ENCODE results near the gene EP300. TPM values are rescaled to one million over a fixed set of nuclear protein-coding genes. Genes with fewer than 3 reads are reported as not detected.
"Not testable (repeated sequence)": the region's sequence is repeated elsewhere in the genome, so short reads cannot be mapped to it uniquely, and the experiment has no call there.

EP300 gene
- total RNA-seq, 2 donors from 2014 or later: 168 to 174 TPM

- H3K27me3 Mint-ChIP-seq: not testable (repeated sequence)
Observed at GRCh38 chr22:41067968-41068367, 24.4 kb upstream of the EP300 start.

DNA sequence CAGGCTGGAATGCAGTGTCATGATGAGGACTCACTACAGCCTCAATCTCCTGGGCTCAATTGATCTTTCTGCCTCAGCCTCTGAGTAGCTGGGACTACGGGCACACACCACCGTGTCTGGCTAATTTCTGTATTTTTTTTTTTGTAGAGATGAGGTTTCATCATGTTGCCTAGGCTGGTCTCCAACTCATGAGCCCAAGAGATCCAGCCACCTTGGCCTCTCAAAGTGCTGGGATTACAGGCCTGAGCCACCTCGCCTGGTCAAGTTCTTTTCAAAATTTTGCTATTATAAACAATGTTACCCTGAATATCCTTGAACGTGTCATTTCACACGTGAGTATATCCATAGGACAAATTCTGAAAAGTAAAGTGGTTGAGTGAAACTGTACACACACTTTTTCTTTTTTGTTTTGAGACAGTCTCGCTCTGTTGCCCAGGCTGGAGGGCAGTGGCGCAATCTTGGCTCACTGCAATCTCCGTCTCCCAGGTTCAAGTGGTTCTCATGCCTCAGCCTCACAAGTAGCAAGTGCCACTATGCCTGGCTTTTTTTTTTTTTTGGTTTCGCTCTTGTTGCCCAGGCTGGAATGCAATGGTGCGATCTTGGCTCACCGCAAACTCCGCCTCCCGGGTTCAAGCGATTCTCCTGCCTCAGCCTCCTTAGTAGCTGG, 21.6 kb upstream of the EP300 start:
- H3K27me3 Mint-ChIP-seq: no peaks in the 10 kb centered on the region
- H3K4me1 Mint-ChIP-seq: peaks cover 6% of the 10 kb centered on the region
- no peak overlapping the region for H3K4me3 Mint-ChIP-seq
- ATAC-seq: no peak
- no peaks in the 10 kb centered on the region for H3K36me3 Mint-ChIP-seq (ENCODE audit: low read depth)
- H3K27ac Mint-ChIP-seq: no peak overlapping the region
- H3K9me3 ChIP-seq (ENCODE audit: control insufficient read depth, low read length, poor library complexity, severe bottlenecking): no peaks in the 10 kb centered on the region
- DNase-seq: no peak

More at GRCh38 chr22:41067968-41068367, 24.4 kb upstream of the EP300 start:
- not testable (repeated sequence) for DNase-seq; H3K4me3 Mint-ChIP-seq; ATAC-seq; H3K9me3 ChIP-seq (ENCODE audit: control insufficient read depth, low read length, poor library complexity, severe bottlenecking); H3K36me3 Mint-ChIP-seq (ENCODE audit: low read depth); H3K4me1 Mint-ChIP-seq
- H3K27ac Mint-ChIP-seq: peak overlapping the region; percentile 92

GRCh38 chr22:41074061-41074460, 18.3 kb upstream of the EP300 start:
- no peak for ATAC-seq
- DNase-seq: no peak
- H3K9me3 ChIP-seq (ENCODE audit: control insufficient read depth, low read length, poor library complexity, severe bottlenecking): no peaks in the 10 kb centered on the region
- Mint-ChIP-seq H3K36me3 (ENCODE audit: low read depth) (no peaks in the 10 kb centered on the region), H3K4me3 (no peak overlapping the region), H3K4me1 (peaks cover 2% of the 10 kb centered on the region), H3K27ac (no peak overlapping the region), H3K27me3 (no peaks in the 10 kb centered on the region)

- H3K4me1 Mint-ChIP-seq: no peaks in the 10 kb centered on the region
Observed at GRCh38 chr22:41074466-41074865, 17.9 kb upstream of the EP300 start.

DNA sequence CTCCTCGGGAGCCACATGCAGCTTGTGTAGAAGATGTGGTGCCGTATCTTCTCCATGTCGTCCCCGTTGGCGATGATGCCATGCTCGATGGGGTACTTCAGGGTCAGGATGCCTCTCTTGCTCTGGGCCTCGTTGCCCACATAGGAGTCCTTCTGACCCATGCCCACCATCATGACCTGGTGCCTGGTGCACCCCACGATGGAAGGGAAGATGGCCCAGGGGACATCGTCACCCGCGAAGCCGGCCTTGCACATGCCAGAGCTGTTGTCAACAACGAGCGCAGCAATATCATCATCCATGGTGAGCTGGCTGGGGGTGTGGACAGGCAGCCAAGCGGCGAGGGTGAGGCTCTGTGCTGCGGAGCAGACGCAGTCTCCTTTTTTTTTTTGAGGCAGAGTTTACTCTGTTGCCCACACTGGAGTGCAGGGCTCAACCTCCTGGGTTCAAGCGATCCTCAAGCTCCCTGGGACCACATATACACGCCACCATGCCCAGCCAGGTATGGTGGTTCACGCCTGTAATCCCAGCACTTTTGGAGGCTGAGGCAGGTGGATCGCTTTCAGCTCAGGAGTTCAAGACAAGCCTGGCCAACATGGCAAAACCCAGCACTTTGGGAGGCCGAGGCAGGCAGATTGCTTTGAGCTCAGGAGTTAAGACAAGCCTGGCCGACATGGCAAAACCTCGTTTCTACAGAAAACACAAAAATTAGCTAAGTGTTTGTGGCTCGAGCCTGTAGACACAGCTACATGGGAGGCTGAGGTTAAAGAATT, 17.3 kb upstream of the EP300 start:
- no peak overlapping the region for H3K27ac Mint-ChIP-seq
- DNase-seq: no peak
- no peaks in the 10 kb centered on the region for H3K36me3 Mint-ChIP-seq (ENCODE audit: low read depth)
- no peaks in the 10 kb centered on the region for H3K4me1 Mint-ChIP-seq
- no peaks in the 10 kb centered on the region for H3K9me3 ChIP-seq (ENCODE audit: control insufficient read depth, low read length, poor library complexity, severe bottlenecking)
- H3K4me3 Mint-ChIP-seq: no peak overlapping the region
- H3K27me3 Mint-ChIP-seq: no peaks in the 10 kb centered on the region
- ATAC-seq: no peak

More at GRCh38 chr22:41074466-41074865, 17.9 kb upstream of the EP300 start:
- no peak for ATAC-seq
- DNase-seq: no peak
- Mint-ChIP-seq H3K27ac (no peak overlapping the region), H3K27me3 (no peaks in the 10 kb centered on the region), H3K4me3 (no peak overlapping the region), H3K36me3 (ENCODE audit: low read depth) (no peaks in the 10 kb centered on the region)
- no peaks in the 10 kb centered on the region for H3K9me3 ChIP-seq (ENCODE audit: control insufficient read depth, low read length, poor library complexity, severe bottlenecking)

DNA sequence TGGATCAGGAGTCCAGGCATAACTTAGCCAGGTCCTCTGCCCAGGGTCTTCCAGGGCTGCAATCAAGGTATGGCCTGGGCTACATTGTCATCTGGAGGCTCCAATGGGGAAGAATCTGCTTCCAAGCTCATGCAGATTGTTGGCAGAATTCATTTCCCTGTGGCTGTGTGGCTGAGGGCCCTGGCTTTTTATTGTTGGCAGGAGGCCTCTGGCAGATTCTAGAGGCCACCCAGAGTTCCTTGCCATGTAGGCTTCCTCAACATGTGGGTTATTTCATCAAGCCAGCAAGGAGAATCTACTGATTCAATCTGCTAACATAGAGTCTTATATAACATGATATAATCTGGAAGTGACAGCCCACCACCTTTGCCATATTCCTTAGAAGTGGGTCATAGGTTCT, 16.4 kb upstream of the EP300 start:
- no peaks in the 10 kb centered on the region for H3K9me3 ChIP-seq (ENCODE audit: control insufficient read depth, low read length, poor library complexity, severe bottlenecking)
- DNase-seq: no peak
- Mint-ChIP-seq H3K27me3 (no peaks in the 10 kb centered on the region), H3K36me3 (ENCODE audit: low read depth) (no peaks in the 10 kb centered on the region), H3K4me1 (no peaks in the 10 kb centered on the region), H3K4me3 (no peak overlapping the region), H3K27ac (no peak overlapping the region)
- ATAC-seq: no peak

- ATAC-seq (no peak), DNase-seq (no peak)
- no peaks in the 10 kb centered on the region for H3K9me3 ChIP-seq (ENCODE audit: control insufficient read depth, low read length, poor library complexity, severe bottlenecking)
- no peaks in the 10 kb centered on the region for H3K27me3 Mint-ChIP-seq
- H3K4me3 Mint-ChIP-seq: no peak overlapping the region
- no peak overlapping the region for H3K27ac Mint-ChIP-seq
- no peaks in the 10 kb centered on the region for H3K36me3 Mint-ChIP-seq (ENCODE audit: low read depth)
- H3K4me1 Mint-ChIP-seq: no peaks in the 10 kb centered on the region
Observed at GRCh38 chr22:41076857-41077256, 15.5 kb upstream of the EP300 start.

DNA sequence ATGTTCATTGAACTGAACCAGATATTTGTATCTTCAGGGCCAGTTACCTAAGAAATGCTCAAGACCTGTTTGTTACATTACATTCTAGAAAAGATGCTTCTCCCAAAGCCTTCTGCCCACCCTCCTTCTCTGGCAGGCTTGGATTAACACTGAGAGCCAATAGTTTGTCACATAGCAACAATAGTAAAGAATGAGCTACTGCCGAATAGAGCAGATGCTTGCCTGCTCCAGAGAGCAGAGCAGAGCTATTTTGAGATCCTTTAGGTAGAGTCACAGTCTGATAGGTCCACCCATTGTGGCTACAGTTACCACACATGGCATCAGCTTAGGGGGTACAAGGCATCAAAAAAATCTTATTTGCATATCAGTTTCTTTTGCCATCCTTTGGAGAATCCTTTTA, 13.5 kb upstream of the EP300 start:
- H3K4me3 Mint-ChIP-seq: no peak overlapping the region
- DNase-seq (no peak), ATAC-seq (peak; percentile 55)
- H3K27ac Mint-ChIP-seq: no peak overlapping the region
- H3K27me3 Mint-ChIP-seq: no peaks in the 10 kb centered on the region
- no peaks in the 10 kb centered on the region for H3K9me3 ChIP-seq (ENCODE audit: control insufficient read depth, low read length, poor library complexity, severe bottlenecking)
- no peaks in the 10 kb centered on the region for H3K36me3 Mint-ChIP-seq (ENCODE audit: low read depth)
- no peaks in the 10 kb centered on the region for H3K4me1 Mint-ChIP-seq

GRCh38 chr22:41085842-41086241, 6.5 kb upstream of the EP300 start:
- no peaks in the 10 kb centered on the region for H3K9me3 ChIP-seq (ENCODE audit: control insufficient read depth, low read length, poor library complexity, severe bottlenecking)
- H3K4me1 Mint-ChIP-seq: peaks cover 3% of the 10 kb centered on the region
- no peak overlapping the region for H3K4me3 Mint-ChIP-seq
- ATAC-seq: no peak
- H3K36me3 Mint-ChIP-seq (ENCODE audit: low read depth): no peaks in the 10 kb centered on the region
- no peaks in the 10 kb centered on the region for H3K27me3 Mint-ChIP-seq
- H3K27ac Mint-ChIP-seq: no peak overlapping the region
- DNase-seq: no peak

DNA sequence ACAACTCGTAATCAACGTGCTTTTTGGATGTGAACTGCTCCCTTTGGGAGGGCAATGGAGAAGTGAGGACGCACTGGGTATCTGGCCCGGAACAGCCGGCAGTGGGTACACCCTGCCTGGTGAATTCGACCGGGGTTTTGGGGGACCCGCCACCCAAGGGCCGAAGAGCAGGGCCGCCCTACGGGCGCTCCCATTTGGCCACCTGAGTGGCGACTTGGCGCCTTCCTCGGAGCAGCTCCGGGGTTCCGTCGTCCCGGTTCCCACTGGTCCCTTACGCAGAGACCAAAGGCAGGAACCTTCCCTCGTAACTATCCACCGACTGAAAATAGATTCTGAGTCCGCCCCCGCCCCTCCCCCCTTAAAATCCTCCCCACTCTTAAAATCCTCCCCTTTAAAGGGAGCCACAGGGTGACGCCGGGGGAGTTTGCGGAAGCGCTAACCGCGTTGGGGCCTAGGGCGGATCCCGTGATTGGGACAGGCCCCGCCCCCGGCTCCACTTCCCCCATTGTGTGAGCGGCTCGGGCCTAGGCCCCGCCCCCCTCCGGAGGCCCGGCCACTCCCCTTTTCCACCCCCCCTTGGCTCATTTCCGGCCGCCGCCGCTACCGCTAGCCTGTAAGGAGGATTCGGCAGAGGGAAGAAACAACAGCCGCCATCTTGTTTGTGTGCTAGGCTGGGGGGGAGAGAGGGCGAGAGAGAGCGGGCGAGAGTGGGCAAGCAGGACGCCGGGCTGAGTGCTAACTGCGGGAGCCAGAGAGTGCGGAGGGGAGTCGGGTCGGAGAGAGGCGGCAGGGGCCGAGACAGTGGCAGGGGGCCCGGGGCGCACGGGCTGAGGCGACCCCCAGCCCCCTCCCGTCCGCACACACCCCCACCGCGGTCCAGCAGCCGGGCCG, 1.0 kb upstream of the EP300 start:
- H3K4me3 Mint-ChIP-seq: peak overlapping the region; percentile 99
- peak overlapping the region; percentile 99 for H3K27ac Mint-ChIP-seq
- ATAC-seq: peak; percentile 90

GRCh38 chr22:41092847-41093411, 537 bp downstream of the EP300 start:
- no peaks in the 10 kb centered on the region for H3K9me3 ChIP-seq (ENCODE audit: control insufficient read depth, low read length, poor library complexity, severe bottlenecking)
- peak overlapping the region; percentile 99 for H3K27ac Mint-ChIP-seq
- H3K4me1 Mint-ChIP-seq: peaks cover 35% of the 10 kb centered on the region
- H3K27me3 Mint-ChIP-seq: no peaks in the 10 kb centered on the region
- ATAC-seq (no peak), DNase-seq (no peak)
- H3K4me3 Mint-ChIP-seq: peak overlapping the region; percentile 99
- H3K36me3 Mint-ChIP-seq (ENCODE audit: low read depth): peaks cover 7% of the 10 kb centered on the region

More for the DNA sequence above, 1.0 kb upstream of the EP300 start:
- Mint-ChIP-seq H3K36me3 (ENCODE audit: low read depth) (peaks cover 7% of the 10 kb centered on the region), H3K4me1 (peaks cover 26% of the 10 kb centered on the region), H3K27me3 (no peaks in the 10 kb centered on the region)
- no peaks in the 10 kb centered on the region for H3K9me3 ChIP-seq (ENCODE audit: control insufficient read depth, low read length, poor library complexity, severe bottlenecking)
- DNase-seq: peak; percentile 98 to 99 (median 99)

GRCh38 chr22:41094041-41094593, 1.7 kb downstream of the EP300 start:
- peaks cover 41% of the 10 kb centered on the region for H3K4me1 Mint-ChIP-seq
- peak overlapping the region; percentile 99 for H3K4me3 Mint-ChIP-seq
- H3K27ac Mint-ChIP-seq: peak overlapping the region; percentile 99
- no peak for ATAC-seq
- no peak for DNase-seq
- peaks cover 7% of the 10 kb centered on the region for H3K36me3 Mint-ChIP-seq (ENCODE audit: low read depth)
- H3K27me3 Mint-ChIP-seq: no peaks in the 10 kb centered on the region
- H3K9me3 ChIP-seq (ENCODE audit: control insufficient read depth, low read length, poor library complexity, severe bottlenecking): no peaks in the 10 kb centered on the region

Measured in T-helper 17 cell (primary cell).